Stimulated activated CD4-positive, alpha-beta T cell treated with anti-CD3 and anti-CD28 coated beads, Interleukin-12 subunit alpha, Interleukin-12 subunit beta, amount 100 ng/mL, for 4 hours (primary cell): ENCODE results near the gene PHF23.
"Not testable (repeated sequence)": the region's sequence is repeated elsewhere in the genome, so short reads cannot be mapped to it uniquely, and the experiment has no call there.

Experiments
- DNase-seq: peaks from one replicate; pipeline ENCODE4 v3.0.0-alpha.2; 2020

Gene PHF23

GRCh38 chr17:7258731-7259554, 19.7 kb upstream of the PHF23 start:
- no peak for DNase-seq

- no peak for DNase-seq
Measured at GRCh38 chr17:7256766-7257456, 17.7 kb upstream of the PHF23 start.

- DNase-seq, result no peak
Measured at GRCh38 chr17:7254511-7254910, 15.3 kb upstream of the PHF23 start.

- no peak for DNase-seq
Measured at GRCh38 chr17:7253082-7253481, 13.8 kb upstream of the PHF23 start.

- DNase-seq, result peak; percentile 80
Measured at GRCh38 chr17:7252176-7253043, 13.2 kb upstream of the PHF23 start, which contains the start of gene ELP5. ELP5 (plus strand) TSS chr17:7252215; CDS start chr17:7252551, 336 bp downstream.

GRCh38 chr17:7251661-7252175, 12.5 kb upstream of the PHF23 start, which contains the start of gene CTDNEP1:
CTDNEP1 (minus strand) TSS chr17:7251734; CDS start chr17:7251296, 438 bp downstream.
- DNase-seq, result peak; percentile 99

GRCh38 chr17:7250695-7251627, 11.7 kb upstream of the PHF23 start:
- DNase-seq, result no peak

GRCh38 chr17:7249830-7250229, 10.6 kb upstream of the PHF23 start:
- DNase-seq, result no peak

- DNase-seq, result no peak
Measured at GRCh38 chr17:7249214-7249613, 10.0 kb upstream of the PHF23 start.

- no peak for DNase-seq
Measured at GRCh38 chr17:7248796-7249195, 9.5 kb upstream of the PHF23 start.

- DNase-seq, result no peak
Measured at GRCh38 chr17:7246779-7247178, 7.5 kb upstream of the PHF23 start.

GRCh38 chr17:7243838-7244237, 4.6 kb upstream of the PHF23 start:
- not testable (repeated sequence) for DNase-seq

GRCh38 chr17:7243453-7243729, 4.1 kb upstream of the PHF23 start:
- no peak for DNase-seq

GRCh38 chr17:7242717-7243452, 3.6 kb upstream of the PHF23 start:
- DNase-seq, result peak; percentile 89

- DNase-seq, result peak; percentile 92
Measured at GRCh38 chr17:7241783-7242716, 2.8 kb upstream of the PHF23 start, which contains the start of gene GABARAP. GABARAP (minus strand) TSS chr17:7242449; CDS start chr17:7242330, 119 bp downstream.

GRCh38 chr17:7241090-7241733, 2.0 kb upstream of the PHF23 start:
- no peak for DNase-seq

GRCh38 chr17:7240375-7240774, 1.1 kb upstream of the PHF23 start:
- no peak for DNase-seq

- peak; percentile 41 for DNase-seq
Measured at GRCh38 chr17:7238420-7239090, 702 bp downstream of the PHF23 start.
